Vagina (tissue), 2 donors: ENCODE measurements around the gene ASAP3.
"Not testable (repeated sequence)": the region's sequence is repeated elsewhere in the genome, so short reads cannot be mapped to it uniquely, and the experiment has no call there.

Experiments used
- CTCF ChIP-seq, 3 experiments: fragments of 450-650 bp in 2 of 3; fragments of 200-600 bp in 1 of 3; sonication (generic) in 1 of 3; IDR thresholded peaks; one replicate each; pipeline ENCODE4 v1.5.1; 2017 to 2019; ENCODE audit warnings: antibody characterized with exemption in 3 of 3, mild to moderate bottlenecking in 2 of 3, moderate library complexity in 2 of 3
- POLR2AphosphoS5 ChIP-seq, 2 donors: sonication (generic); formaldehyde crosslinking; IDR thresholded peaks; one replicate each; pipeline ENCODE4 v1.9.0; 2017; ENCODE audit warnings: antibody characterized with exemption in 2 of 2, mild to moderate bottlenecking in 2 of 2, low read depth in 1 of 2; ENCODE audit not compliant: insufficient read depth in 1 of 2

- not testable (repeated sequence) for TF ChIP-seq CTCF (IDR thresholded peaks at IDR 0.05); POLR2AphosphoS5 (IDR thresholded peaks at IDR 0.05; ENCODE audit: insufficient read depth in 1 of 2, low read depth in 1 of 2)
These were observed 10.9 kb upstream of the ASAP3 start for GRCh38 chr1:23494836-23495235.
